Retinal pigment epithelial cell (primary cell): Measurements from ENCODE around the gene BTRC.
"Not testable (repeated sequence)": the region's sequence is repeated elsewhere in the genome, so short reads cannot be mapped to it uniquely, and the experiment has no call there.

Experiments
- DNase-seq: peaks from one replicate; pipeline ENCODE4 v3.0.0-alpha.2; 2010; ENCODE audit warnings: low read depth
- H3K4me3 ChIP-seq: 2 replicates; pipeline ENCODE4 v1.5.1; 2011; ENCODE audit warnings: mild to moderate bottlenecking, low read length, control low read depth, moderate library complexity
- CTCF ChIP-seq: conservative IDR thresholded peaks from 2 replicates; pipeline ENCODE4 v1.5.1; 2011; ENCODE audit warnings: low read depth, low read length, control low read depth, inconsistent platforms

The BTRC gene

GRCh38 chr10:101380353-101381017 is 26.5 kb downstream of the BTRC start:
- DNase-seq, result no peak
- H3K4me3 ChIP-seq, result no peak overlapping the region
- no peak for TF ChIP-seq CTCF

- H3K4me3 ChIP-seq, result no peak overlapping the region
- no peak for TF ChIP-seq CTCF
- DNase-seq, result no peak
Observed at GRCh38 chr10:101385866-101386658, 32.1 kb downstream of the BTRC start.

- no peak for TF ChIP-seq CTCF
- H3K4me3 ChIP-seq, result no peak overlapping the region
- DNase-seq, result no peak
Observed at GRCh38 chr10:101386659-101387259, 32.8 kb downstream of the BTRC start.

- no peak overlapping the region for H3K4me3 ChIP-seq
- no peak for DNase-seq
- no peak for TF ChIP-seq CTCF
Observed at GRCh38 chr10:101388676-101389276, 34.8 kb downstream of the BTRC start.

GRCh38 chr10:101389532-101389931 is 35.6 kb downstream of the BTRC start:
- not testable (repeated sequence) for H3K4me3 ChIP-seq, DNase-seq

- no peak for DNase-seq
- TF ChIP-seq CTCF, result no peak
- no peak overlapping the region for H3K4me3 ChIP-seq
Observed at GRCh38 chr10:101389986-101390531, 36.1 kb downstream of the BTRC start.

GRCh38 chr10:101393378-101393777 is 39.4 kb downstream of the BTRC start:
- no peak overlapping the region for H3K4me3 ChIP-seq
- no peak for DNase-seq
- no peak for TF ChIP-seq CTCF
